Measurements from ENCODE around the gene ETS2. TPM values are rescaled to one million over a fixed set of nuclear protein-coding genes. Genes with fewer than 3 reads are reported as not detected.

The ETS2 gene
- total and polyA plus RNA-seq, 2 of the 8 experiments (the other 6 are each of a cell fraction or from before 2014, with no cell fraction given), result 11.0 to 45.1 TPM

DNA sequence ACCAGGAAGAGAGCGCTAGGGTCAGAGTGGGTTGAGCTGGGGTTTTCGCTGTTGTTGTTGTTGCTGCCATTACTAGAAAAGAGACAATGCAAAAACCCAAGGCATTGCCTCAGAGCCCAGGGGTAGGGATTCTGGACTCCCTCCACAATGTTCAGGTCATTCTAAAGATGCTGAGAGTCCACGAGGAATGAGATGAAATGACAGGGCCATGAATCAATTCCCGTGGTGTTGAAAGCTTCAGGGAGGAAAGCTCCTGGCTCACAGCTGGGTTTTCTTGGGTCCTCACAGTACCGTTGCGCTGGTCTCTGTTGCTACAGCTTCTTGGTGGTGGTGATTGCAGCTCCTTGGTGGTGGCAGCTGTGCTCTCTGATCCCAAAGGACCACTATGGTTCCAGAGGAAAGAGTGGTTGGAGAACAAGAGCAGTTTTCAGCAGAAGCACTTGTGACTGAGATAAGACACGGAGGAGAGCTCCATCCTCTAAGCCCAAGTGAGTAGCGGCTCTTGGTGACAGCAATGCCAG is 58.2 kb downstream of the ETS2 start:
- Histone ChIP-seq H4K8ac (ENCODE audit: extremely low read depth, insufficient read depth, low read length) (no peak overlapping the region), H2AFZ (ENCODE audit: low read length) (no peak overlapping the region; the same call in 1 of the 2 replicates), H3K79me1 (ENCODE audit: low read depth, low read length) (no peaks in the 10 kb centered on the region), H4K91ac (replicated peaks; ENCODE audit: insufficient read length, low read length) (no peak overlapping the region), H3K27me3 (replicated peaks in 1 of 4; ENCODE audit: control insufficient read depth in 3 of 4, extremely low read depth in 1 of 4, insufficient read depth in 3 of 4, low read length in 3 of 4) (no peaks in the 10 kb centered on the region), H3K18ac (ENCODE audit: extremely low read depth, low read length) (no peak overlapping the region), H2BK5ac (ENCODE audit: low read depth, low read length) (no peak overlapping the region), H3K56ac (replicated peaks; ENCODE audit: insufficient read length, low read depth, low read length) (no peak overlapping the region), H4K5ac (ENCODE audit: insufficient read length, low read depth, low read length) (no peak overlapping the region), H3K4me1 (replicated peaks in 1 of 4; ENCODE audit: control insufficient read depth in 3 of 4, insufficient read depth in 4 of 4, low read length in 3 of 4) (0 out of 7 replicates have a peak, but pooled peaks cover 0 to 3% (median 0%) of the 10 kb centered on the region in 4 experiments), H2AK5ac (ENCODE audit: low read depth, low read length) (no peak overlapping the region), H3K23ac (ENCODE audit: insufficient read length) (no peak overlapping the region), H3K36me3 (ENCODE audit: control insufficient read depth in 2 of 4, insufficient read depth in 4 of 4, low read length in 3 of 4) (no peaks in the 10 kb centered on the region), H3K4me2 (ENCODE audit: insufficient read depth in 1 of 2, low read depth in 2 of 2, low read length in 2 of 2) (no peak overlapping the region), H3K27ac (ENCODE audit: low read depth, low read length) (no peak overlapping the region), H3K9ac (replicated peaks in 1 of 4; ENCODE audit: extremely low read depth in 1 of 4, low read depth in 3 of 4, low read length in 3 of 4) (no peak overlapping the region), H3K4me3 (ENCODE audit: extremely low read depth in 1 of 4, insufficient read depth in 2 of 4, low read depth in 3 of 4, low read length in 4 of 4) (no peak overlapping the region), H2BK120ac (replicated peaks; ENCODE audit: low read depth, low read length) (no peak overlapping the region), H3K4ac (replicated peaks; ENCODE audit: insufficient read length, low read depth, low read length) (no peak overlapping the region), H3K79me2 (ENCODE audit: control insufficient read depth in 1 of 2, insufficient read depth in 2 of 2, low read length in 2 of 2) (no peaks in the 10 kb centered on the region), H2BK12ac (ENCODE audit: low read depth, low read length) (no peak overlapping the region), H2BK20ac (ENCODE audit: low read length) (no peak overlapping the region), H3K9me3 (ENCODE audit: insufficient read depth in 2 of 2, low read depth in 1 of 2, low read length in 1 of 2) (no peaks in the 10 kb centered on the region; a peak in 1 of 4 replicates), H3K23me2 (ENCODE audit: low read depth, low read length) (no peaks in the 10 kb centered on the region), H3K14ac (ENCODE audit: insufficient read length) (no peak overlapping the region), H2BK15ac (ENCODE audit: low read length) (0 out of 2 replicates have a peak overlapping the region, but pooled peaks have one; percentile 10), H4K20me1 (replicated peaks in 1 of 2; ENCODE audit: control insufficient read depth in 1 of 2, insufficient read depth in 2 of 2, low read length in 2 of 2) (no peaks in the 10 kb centered on the region)
- TF ChIP-seq SP1 (IDR thresholded peaks at IDR 0.05; ENCODE audit: low read depth, low read length) (no peak), RAD21 (IDR thresholded peaks at IDR 0.05 in 1 of 2, conservative IDR thresholded peaks at IDR 0.05 in 1 of 2; ENCODE audit: low read depth in 2 of 2, low read length in 2 of 2) (no peak), KDM5A (IDR thresholded peaks at IDR 0.05; ENCODE audit: low read length) (no peak), BACH1 (IDR thresholded peaks at IDR 0.05; ENCODE audit: low read length) (no peak), SAP30 (IDR thresholded peaks at IDR 0.05; ENCODE audit: insufficient read depth, insufficient replicate concordance, low read length) (no peak), SP2 (IDR thresholded peaks at IDR 0.05; ENCODE audit: low read length) (no peak), YY1 (IDR thresholded peaks at IDR 0.05; ENCODE audit: low read depth, low read length) (no peak), POLR2A (IDR thresholded peaks at IDR 0.05; ENCODE audit: control extremely low read depth in 1 of 2, low read depth in 2 of 2, low read length in 2 of 2) (no peak), TAF1 (IDR thresholded peaks at IDR 0.05; ENCODE audit: low read depth, low read length) (no peak)
- DNase-seq (ENCODE audit: low read depth in 1 of 2, low spot score in 2 of 2) (no peak), FAIRE-seq (no peak)
- POLR2A ChIA-PET (ENCODE audit: partially characterized antibody), result no interaction called here
- CTCF ChIA-PET (ENCODE audit: partially characterized antibody), result interaction anchor here (1.4 kb wide), 1 partner anchor 290 kb away, joined by 4 read pairs; no protein-coding TSS in a partner anchor
- WGBS, 2 experiments (ENCODE audit: extremely low coverage in 1 of 2, insufficient coverage in 1 of 2, insufficient read length in 1 of 2, insufficient replicate concordance in 2 of 2, low coverage in 1 of 2, low lambda C conversion rate in 2 of 2, missing lambda C conversion rate in 1 of 2), result 91% methylated on average over 8 of the region's 8 CpGs; no CpG with 5 or more reads in 1 of the 2 experiments
